ENCODE measurements around the gene DOCK4.

DNA sequence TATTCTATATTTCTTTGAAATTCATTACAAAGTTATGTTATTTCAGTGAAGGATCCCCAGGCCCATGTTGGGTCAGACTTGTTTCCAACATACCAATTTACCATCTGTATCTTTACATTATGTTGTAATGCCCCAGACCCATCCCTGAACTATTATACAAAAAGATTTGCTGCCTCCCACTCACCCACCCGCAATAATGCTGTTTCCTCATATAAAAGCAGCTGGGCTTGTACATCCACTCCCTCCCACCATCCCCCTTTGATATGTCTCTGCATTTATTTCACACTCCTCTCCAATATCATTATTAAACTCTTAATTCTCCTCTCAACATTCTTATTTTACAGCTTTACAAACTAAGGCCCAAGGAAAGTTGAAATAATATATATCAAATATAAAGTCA is 153.7 kb downstream of the DOCK4 start:
- TF ChIP-seq, protein P1, sequence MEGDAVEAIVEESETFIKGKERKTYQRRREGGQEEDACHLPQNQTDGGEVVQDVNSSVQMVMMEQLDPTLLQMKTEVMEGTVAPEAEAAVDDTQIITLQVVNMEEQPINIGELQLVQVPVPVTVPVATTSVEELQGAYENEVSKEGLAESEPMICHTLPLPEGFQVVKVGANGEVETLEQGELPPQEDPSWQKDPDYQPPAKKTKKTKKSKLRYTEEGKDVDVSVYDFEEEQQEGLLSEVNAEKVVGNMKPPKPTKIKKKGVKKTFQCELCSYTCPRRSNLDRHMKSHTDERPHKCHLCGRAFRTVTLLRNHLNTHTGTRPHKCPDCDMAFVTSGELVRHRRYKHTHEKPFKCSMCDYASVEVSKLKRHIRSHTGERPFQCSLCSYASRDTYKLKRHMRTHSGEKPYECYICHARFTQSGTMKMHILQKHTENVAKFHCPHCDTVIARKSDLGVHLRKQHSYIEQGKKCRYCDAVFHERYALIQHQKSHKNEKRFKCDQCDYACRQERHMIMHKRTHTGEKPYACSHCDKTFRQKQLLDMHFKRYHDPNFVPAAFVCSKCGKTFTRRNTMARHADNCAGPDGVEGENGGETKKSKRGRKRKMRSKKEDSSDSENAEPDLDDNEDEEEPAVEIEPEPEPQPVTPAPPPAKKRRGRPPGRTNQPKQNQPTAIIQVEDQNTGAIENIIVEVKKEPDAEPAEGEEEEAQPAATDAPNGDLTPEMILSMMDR (IDR thresholded peaks at IDR 0.05; ENCODE audit: insufficient read depth, low read length, poor library complexity, severe bottlenecking): no peak
- TF ChIP-seq EZH2phosphoT487 (conservative IDR thresholded peaks at IDR 0.05; ENCODE audit: low read length): no peak
